Posterior vena cava (tissue), 2 donors: Measurements from ENCODE around the gene PECR. TPM values are rescaled to one million over a fixed set of nuclear protein-coding genes. Genes with fewer than 3 reads are reported as not detected.

ENCODE experiments used
- DNase-seq: peaks from one replicate; pipeline ENCODE4 v3.0.0-alpha.2; 2020; ENCODE audit warnings: low spot score
- intact Hi-C, 2 donors: fragments of 100-400 bp; cut with DNase I; formaldehyde crosslinking; loops; one replicate each; pipeline versions ENCODE4 v1.14.1 to v1.14.2; 2022 to 2023
- total RNA-seq, 2 donors: library from RNA; stranded (reverse); fragmentation: NEBNext Ultra II Directional; extraction: Animal tissue kit (Norgen Biotek cat#: 25700); gene quantifications; one replicate each; pipeline ENCODE4 v1.2.1, GENCODE V29; 2021
- donor health status: DM: yes; HTN: yes; CAD: no.
- donor health status: DM: yes; HTN: yes; CAD: no.

The PECR gene
- total RNA-seq, 2 donors from 2014 or later: 3.4 to 4.5 TPM

DNA sequence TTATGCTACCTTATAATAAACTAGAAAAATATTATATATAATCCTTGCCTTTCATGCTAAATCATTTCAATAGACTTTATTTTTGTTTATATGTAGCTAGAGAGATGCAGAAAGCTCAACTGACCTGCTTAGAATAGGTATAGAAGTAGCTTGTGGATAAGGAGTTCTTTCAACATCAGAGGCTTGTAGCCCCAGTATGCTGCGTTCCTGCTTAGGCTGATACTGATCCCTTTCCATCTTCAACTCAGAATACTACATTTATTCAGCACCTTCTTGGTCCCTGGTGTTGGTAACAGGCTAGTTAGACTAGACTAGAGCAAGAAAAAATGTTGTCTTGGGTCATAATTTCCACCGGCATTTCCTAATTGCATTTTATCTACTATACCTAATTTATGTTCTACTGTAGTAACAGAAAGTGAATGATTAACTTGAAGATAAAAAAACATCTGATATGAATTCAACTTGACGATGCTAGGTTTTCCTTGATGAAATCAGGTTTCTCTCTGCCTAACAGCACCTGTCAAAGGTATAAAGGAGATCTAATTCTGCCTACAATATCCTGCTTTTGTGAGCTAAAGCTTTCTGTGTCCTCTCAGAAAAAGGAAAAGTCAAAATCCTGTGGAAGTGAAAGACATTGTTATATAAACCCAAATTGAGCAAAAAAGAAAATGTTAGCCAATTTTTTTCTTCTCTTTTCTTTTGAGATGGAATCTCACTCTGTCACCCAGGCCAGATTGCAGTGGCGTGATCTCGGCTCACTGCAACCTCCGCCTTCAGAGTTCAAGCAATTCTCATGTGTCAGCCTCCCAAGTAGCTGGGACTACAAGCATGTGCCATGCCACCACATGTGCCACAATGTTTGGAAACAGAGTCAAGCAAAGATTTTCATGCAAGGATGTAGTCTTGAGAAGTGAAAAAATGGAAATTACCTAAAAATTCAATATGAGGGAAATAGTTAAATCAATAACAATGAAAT is 5.8 kb downstream of the PECR start:
- intact Hi-C loops: no loop called here
- DNase-seq: no peak

DNA sequence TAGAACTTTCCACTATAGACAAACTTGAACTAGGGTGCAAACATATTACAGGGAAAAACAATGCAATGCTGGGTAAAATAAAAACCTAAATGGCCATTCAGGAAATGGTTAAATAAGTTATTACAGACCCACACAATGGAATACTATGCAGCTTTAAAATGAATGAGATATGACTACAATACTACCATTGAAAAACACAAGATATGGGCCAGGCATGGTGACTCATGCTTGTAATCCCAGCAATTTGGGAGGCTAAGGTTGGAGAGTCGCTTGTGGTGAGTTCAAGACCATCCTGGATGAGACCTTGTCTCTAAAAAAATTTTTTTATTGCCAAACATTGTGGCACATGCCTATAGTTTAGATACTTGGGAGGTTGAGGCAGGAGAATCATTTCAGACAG is 6.8 kb downstream of the PECR start:
- DNase-seq: no peak
- intact Hi-C loops: no loop called here

DNA sequence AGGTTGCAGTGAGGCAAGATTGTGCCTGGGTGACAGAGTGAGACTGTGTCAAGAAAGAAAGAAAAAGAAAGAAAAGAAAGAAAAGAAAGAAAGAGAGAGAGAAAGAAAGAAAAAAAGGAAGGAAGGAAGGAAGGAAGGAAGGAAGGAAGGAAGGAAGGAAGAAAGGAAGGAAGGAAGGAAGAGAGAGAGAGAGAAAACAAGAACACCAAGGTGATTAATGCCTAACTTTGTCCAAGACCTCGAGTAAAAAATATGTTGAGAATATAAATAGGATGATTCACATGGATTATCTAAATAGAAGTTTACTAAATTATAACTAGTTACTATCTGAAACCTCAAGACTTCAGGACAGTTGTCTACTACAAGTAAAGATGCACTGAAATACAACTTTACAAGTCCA is 7.2 kb downstream of the PECR start:
- intact Hi-C loops: no loop called here
- DNase-seq: no peak

DNA sequence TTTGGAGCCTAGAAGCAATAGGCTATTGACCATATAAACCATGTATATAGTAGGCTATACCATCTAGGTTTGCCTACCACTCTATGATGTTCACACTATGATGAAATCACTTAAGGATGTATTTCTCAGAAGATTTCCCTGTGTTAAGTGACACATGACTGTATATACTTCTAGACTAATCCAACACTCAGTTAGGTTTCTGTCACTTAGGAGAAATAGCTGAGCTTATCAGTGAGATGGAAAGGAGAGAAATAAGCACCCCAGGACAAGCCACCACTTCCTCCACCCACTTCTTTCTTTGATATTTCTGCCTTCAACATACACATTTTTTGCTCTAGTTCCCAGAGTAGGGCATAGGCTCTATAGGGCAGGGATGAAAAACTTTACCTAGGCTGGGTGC is 7.8 kb downstream of the PECR start:
- intact Hi-C loops: no loop called here
- DNase-seq: no peak

DNA sequence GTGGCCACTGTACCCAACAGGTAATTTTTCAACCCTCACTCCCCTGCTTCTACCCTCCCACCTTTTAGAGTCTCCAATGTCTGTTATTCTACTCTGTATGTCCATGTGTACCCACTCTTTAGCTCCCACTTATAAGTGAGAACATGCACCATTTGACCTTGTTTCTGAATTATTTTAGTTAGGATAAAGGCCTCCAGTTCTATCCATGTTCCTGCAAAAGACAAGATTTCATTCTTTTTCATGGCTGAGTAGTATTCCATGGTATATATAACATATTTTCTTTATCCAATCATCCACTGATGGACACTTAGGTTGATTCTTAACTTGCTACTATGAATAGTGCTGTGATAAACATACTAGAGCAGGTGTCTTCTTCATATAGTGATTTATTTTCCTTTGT is 9.1 kb downstream of the PECR start:
- intact Hi-C loops: no loop called here
- no peak for DNase-seq

DNA sequence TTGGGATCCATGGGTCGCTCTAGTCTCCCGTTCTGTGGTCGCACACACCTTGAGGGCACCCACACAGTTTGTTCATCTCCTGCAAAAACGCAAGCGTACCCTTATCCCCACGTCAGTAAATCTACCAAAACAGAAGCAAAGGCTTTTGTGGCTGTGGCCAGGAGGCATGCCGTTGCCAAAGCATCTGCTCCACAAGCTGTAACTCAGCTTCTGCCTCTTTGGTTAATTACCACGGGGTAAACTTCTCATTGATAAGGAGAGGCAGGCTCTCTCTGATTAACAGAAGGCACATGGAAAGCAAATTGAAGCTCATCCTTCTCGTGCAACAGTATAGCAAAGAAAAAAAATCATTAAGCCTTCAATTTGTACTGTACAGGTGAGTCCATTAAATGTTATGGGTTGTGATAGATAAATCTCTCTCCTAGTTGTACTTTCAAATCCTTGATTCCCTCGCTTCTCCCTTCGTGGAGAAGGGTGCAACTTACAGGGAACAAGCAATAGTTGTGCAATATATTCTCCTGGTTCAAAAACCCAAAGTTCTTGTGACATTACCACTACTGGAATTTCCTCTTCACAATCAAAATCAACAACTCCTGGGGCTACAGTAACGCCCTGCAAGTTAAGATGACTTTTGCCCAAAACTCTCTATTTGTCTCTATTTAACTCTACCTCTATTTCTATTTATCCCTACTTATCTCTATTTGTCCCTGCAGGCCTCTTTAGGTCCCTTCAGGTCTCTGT is 10.3 kb downstream of the PECR start:
- DNase-seq: no peak
- intact Hi-C loops: no loop called here

DNA sequence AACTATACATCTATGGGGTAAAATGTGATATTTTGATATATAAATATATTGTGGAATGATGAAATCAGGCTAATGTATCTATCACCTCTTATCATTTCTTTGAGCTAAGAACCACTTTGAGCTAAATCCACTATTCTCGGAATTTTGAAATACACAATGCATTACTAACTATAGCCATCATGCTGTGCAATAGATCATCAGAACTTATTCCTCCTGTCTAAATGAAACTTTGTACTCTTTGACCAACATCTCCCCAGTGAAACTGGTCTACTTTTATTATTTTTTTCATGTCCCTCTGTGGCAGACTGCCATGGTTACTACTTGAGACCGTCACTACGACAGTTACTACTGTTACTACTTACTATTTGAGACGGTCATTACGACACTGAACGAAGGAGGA is 11.4 kb downstream of the PECR start:
- intact Hi-C loops: no loop called here

DNA sequence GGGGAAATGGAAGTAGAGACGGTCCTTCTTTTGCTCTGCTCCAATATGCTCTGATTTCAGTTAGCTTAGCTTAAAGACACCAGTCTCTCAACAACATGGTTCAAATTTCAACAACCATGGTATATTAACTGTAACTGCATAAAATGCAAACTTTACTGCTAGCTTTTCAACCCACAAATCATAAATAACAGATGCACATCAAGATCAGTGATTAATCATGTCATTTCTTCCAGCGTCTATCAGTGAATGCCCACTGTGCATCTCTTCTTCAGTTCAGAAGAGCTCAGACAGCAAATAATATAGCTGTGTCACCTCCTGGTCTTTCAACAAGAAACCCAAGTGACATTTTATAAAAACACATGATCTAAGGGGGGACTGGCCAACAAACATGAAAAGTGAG is 12.6 kb downstream of the PECR start:
- intact Hi-C loops: no loop called here
- DNase-seq: no peak

More for the DNA sequence above, 11.4 kb downstream of the PECR start:
- DNase-seq: no peak

DNA sequence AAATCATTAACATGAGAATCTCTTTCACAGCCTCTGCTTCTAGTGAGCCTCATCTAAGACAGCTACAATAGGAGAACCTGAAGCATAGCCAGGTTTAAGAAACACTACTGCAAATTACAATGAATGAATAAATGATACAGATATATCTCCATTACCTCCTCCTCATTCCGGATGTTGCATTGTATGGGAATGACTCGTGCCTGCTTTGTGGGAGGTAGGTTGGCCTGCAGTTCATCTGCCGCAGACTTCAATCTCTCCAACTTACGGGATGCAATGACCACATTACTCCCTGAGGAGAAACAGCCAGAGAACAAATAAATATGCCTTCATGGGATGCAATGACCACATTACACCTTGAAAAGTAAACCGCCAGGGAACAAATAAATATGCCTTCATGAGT is 15.4 kb downstream of the PECR start:
- intact Hi-C loops: no loop called here
- no peak for DNase-seq

DNA sequence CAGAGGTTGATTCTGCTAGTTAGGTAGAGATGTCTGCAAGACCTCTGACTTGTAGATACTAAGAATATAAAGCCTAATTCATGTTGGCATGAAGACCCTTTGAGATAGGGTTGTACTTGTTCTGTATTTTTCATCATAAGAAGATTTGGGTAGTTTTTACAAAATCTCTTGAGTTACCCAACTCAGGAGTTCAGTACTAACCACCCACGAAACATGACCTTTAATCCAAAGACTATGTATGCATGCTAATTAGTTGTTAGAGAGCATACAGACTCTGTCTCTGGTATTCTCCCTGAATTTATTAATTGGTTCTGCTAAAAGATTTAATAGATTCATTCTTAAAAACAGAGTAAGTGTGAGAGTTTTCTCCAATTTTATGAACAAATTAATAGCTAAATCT is 16.9 kb downstream of the PECR start:
- intact Hi-C loops: loop anchor here in 1 of 2 donors (2.0 kb wide), 1 partner anchor 18 kb away; no protein-coding TSS in a partner anchor
- DNase-seq: no peak

DNA sequence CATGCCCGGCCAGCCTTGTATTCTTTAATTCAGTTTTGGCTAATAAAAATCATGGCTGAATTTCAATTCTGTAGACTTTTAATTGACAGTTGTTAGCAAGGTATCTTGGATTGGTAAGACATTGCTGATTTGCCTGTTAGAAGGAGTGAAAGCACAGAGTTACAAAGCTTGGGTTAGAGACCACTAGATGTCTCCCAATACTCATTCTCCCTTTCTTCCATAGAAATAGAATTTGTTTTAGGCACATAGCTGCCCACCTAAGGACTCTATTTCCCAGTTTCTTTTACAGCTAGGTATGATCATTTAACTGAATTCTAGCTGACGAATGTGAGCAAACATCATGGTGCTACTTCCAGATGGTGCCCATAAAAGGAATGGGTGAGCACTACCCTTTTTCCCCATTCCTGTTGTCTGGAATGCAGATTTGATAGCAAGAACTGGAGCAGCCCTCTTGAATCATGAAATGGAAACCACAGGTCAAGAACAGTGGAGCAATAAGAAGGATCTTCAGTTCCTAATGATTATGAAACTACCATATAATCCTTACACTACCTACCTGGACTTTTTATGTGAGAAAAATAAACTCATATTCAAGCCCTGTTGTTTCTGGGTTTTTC is 17.5 kb downstream of the PECR start:
- intact Hi-C loops: loop anchor here in 1 of 2 donors (2.0 kb wide), 1 partner anchor 17 kb away; no protein-coding TSS in a partner anchor
- no peak for DNase-seq

DNA sequence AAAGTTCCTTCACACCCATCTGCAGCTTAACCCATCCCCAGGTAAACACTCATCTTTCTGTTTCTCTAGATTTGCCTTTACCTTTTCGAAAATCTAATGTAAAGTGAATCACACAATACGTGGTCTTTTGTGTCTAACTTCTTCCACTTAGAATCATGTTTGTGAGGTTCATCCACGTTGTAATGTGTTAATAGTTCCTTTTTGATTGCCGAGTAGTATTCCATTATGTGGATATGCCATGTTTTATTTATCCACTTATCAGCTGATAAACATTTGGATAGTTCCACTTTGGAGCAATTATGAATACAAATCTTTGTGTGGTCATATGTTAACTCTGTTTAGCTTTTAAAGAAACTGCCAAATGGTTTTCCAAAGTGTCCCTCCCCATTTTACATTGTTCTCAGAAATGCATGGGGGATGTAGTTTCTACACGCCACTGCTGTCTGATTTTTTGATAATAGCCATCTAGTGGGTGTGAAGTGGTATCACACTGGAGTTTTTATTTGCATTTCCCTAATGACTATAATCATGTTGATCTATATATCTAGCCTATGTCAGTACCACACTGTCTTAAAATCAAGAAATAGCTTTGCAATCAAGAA is 22.3 kb downstream of the PECR start:
- intact Hi-C loops: no loop called here
- DNase-seq: no peak

DNA sequence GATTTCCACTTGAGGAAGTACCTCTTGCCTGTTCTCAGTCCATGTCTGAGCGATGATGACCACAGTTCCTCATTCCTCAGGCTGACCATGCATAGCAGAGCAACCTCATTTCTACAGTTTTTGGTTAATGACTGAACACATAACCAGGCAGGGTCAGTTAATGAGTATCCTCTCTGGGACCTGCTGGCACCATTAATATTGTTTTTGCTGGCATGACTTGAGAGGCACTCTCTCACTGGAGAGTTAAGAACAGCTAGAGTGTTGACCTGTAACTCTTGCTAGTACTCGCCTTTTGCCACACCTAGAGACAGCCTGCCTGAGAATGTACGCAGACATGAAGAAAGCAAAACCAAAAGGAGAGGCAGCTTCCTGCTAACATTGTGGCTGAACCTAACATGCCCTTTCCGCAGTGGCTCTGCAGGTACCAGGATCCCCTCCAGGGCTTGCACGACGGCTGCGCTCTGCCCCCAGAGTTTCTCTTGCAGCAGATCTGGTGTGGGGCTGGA is 23.9 kb downstream of the PECR start:
- intact Hi-C loops: loop anchor here in 1 of 2 donors (1.0 kb wide), 1 partner anchor 10 kb away; no protein-coding TSS in a partner anchor
- DNase-seq: no peak

DNA sequence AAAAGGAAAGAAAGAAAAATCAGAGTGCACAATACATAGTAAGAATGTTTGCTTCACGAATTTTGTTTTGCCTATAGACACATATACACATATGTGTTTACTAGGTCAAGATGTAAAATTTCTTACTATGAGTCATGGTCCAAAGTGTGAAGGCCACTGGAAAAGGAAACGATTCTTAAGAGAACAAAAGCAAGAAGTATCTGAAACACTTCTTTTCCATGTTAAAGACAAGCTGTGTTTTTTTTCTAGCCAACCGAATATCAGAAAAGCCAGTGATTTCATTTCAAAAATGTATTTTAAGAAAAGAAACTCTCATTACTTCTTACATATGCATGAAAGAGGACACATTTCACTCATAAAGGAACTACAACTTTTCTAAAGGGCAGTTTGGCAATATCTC is 24.9 kb downstream of the PECR start:
- intact Hi-C loops: loop anchor here in 1 of 2 donors (1.0 kb wide), 1 partner anchor 9 kb away; no protein-coding TSS in a partner anchor
- no peak for DNase-seq

DNA sequence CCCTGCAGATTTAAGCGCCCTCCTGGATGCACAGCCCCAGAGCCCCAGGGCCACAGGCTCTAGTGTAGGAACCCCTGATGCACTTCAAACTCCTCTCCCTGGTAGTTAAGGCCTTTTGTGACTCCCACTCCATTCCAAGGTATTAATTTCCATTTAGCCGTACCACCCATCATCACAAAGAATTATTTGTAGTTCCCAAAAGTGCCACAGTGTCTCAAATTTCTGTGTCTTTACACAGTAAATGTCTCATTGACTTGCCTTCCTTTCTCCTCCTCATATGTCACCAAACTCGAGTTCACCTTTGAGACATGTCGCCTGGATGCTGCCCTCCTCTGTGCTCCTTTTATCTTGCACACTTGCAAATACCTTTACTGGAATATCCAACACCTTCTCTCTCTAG is 25.9 kb downstream of the PECR start:
- intact Hi-C loops: no loop called here
- DNase-seq: no peak

DNA sequence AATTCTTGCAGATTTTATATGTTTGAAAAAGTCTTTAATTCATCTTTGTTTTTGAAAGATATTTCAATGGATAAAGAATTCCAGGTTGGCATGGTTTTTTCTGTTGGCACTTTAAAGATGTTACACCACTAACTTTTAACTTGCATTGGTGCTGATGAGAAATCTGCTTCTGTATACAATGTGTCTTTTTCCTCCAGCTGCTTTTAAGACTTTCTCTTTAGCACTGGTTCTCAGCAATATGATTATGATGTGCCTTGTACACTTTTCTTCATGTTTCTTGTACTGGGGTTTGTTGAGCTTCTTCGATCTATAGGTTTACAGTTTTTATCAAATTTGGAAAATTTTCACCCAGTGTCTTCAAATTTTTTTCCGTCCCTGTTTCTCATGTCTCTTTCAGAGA is 29.2 kb downstream of the PECR start:
- intact Hi-C loops: no loop called here
- no peak for DNase-seq

DNA sequence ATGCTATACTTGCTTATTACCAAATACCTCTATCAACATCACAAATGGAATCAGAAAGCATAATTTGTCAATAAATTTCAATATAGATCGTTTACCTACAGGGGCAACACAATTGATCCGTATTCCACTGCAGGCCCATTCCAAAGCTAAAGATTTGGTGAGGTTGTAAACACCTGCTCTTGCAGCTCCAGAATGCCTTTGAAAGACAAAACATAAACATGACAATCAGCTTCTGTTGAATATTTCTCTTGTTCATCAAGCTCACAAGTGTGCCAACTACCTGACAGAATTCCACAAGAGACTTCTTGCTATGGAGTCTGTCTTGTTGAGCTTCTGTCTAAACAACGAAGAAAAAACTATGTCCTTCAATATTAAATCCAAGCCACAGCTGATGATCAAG is 30.3 kb downstream of the PECR start:
- intact Hi-C loops: no loop called here
- DNase-seq: no peak

DNA sequence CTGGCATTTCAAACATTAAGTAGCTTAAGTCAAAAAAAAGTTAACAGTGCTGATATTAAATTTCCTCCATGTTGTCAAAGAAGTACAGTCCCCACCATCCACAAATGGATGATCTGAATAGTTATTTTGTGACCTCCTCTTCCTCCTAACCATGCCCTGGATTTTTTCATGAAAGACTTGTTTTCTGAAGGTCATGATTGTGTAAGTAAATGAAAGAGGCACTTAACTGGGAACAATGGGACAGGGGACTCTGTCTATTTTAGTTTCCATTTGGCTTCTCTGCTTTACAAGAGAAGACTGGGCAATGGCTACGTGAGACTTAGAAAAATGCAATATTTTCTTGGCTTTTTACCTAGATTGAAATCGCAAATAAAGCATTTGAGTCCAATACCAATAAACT is 32.2 kb downstream of the PECR start:
- no peak for DNase-seq
- intact Hi-C loops: no loop called here

DNA sequence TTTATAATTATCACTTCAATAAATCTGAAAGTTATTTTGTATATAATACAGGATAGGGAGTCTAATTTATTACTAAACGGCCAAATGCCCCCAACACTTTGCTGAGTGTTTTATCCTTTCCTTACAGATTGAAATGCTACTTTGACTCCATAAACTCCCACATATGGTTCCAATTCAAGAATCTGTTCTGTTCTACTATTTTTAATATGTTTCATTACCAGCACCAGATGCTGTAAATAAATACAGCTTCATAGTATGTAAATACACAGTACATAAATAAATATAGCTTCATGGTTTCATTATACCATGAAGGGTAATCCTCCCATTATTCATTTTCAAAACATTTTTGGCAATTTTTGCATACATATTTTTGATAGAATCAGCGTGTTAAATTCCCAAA is 34.2 kb downstream of the PECR start:
- DNase-seq: no peak
- intact Hi-C loops: loop anchor here in 1 of 2 donors (1.0 to 2.0 kb wide), 2 partner anchors 10 to 17 kb away; no protein-coding TSS in a partner anchor
